HEK293 (cell line): ENCODE data around the gene ARID3A.

ENCODE experiments used
- CTCF ChIA-PET: fragments of 350-600 bp; formaldehyde crosslinking; extraction: SDS; loops from one replicate; lab custom pipeline; 2021; ENCODE audit warnings: antibody characterized with exemption; lab: Yijun Ruan, JAX
- POLR2A ChIA-PET: fragments of 300-600 bp; formaldehyde crosslinking; extraction: SDS; loops from one replicate; lab custom pipeline; 2020; ENCODE audit warnings: antibody characterized with exemption, inconsistent platforms; lab: Yijun Ruan, JAX
- H3K27ac ChIP-seq: fragments of 200-500 bp; sonication (Bioruptor generic); 2 replicates; pipeline ENCODE4 v1.5.1; 2014; ENCODE audit warnings: low read depth, low read length, control low read depth, inconsistent platforms; ENCODE audit errors: extremely low read depth
- H3K36me3 ChIP-seq, 2 experiments: fragments of 200-500 bp in 1 of 2; sonication (Bioruptor generic) in 1 of 2; 1 replicate in 1 of 2; 2 replicates in 1 of 2; pipeline ENCODE4 v1.5.1; 2014 to 2017; ENCODE audit warnings: inconsistent platforms in 2 of 2, low read length in 2 of 2; ENCODE audit not compliant: control insufficient read depth in 2 of 2, insufficient read depth in 1 of 2
- H3K4me1 ChIP-seq: fragments of 200-500 bp; sonication (Bioruptor generic); 2 replicates; pipeline ENCODE4 v1.5.1; 2014; ENCODE audit warnings: mild to moderate bottlenecking, low read length, inconsistent platforms; ENCODE audit not compliant: control insufficient read depth, insufficient read depth
- H3K4me3 ChIP-seq: 2 replicates; pipeline ENCODE4 v1.5.1; 2011; ENCODE audit warnings: low read depth, mild to moderate bottlenecking, control low read depth, low read length, moderate library complexity
- H3K9me3 ChIP-seq: fragments of 200-500 bp; sonication (Bioruptor generic); 2 replicates; pipeline ENCODE4 v1.5.1; 2014; ENCODE audit warnings: low read depth, low read length, inconsistent platforms; ENCODE audit not compliant: control insufficient read depth, insufficient read depth
- GLIS1 ChIP-seq: fragments of 450-650 bp; formaldehyde crosslinking; IDR thresholded peaks from 2 replicates; pipeline ENCODE4 v1.5.1; 2016; ENCODE audit warnings: missing biosample characterization, missing genetic modification characterization
- SP2 ChIP-seq: fragments of 450-650 bp; formaldehyde crosslinking; IDR thresholded peaks from 2 replicates; pipeline ENCODE4 v1.5.1; 2016; ENCODE audit warnings: missing biosample characterization, missing genetic modification characterization
- ZBTB20 ChIP-seq: fragments of 450-650 bp; formaldehyde crosslinking; IDR thresholded peaks from 2 replicates; pipeline ENCODE4 v1.5.1; 2016; ENCODE audit warnings: missing biosample characterization, missing genetic modification characterization
- ZNF155 ChIP-seq: fragments of 450-650 bp; formaldehyde crosslinking; IDR thresholded peaks from 2 replicates; pipeline ENCODE4 v1.5.1; 2016; ENCODE audit warnings: missing biosample characterization, missing genetic modification characterization
- ZNF221 ChIP-seq: fragments of 450-650 bp; formaldehyde crosslinking; IDR thresholded peaks from 2 replicates; pipeline ENCODE4 v1.5.1; 2017; ENCODE audit warnings: missing biosample characterization, missing genetic modification characterization, borderline replicate concordance
- ZNF280D ChIP-seq: fragments of 450-650 bp; formaldehyde crosslinking; IDR thresholded peaks from 2 replicates; pipeline ENCODE4 v1.5.1; 2016; ENCODE audit warnings: missing biosample characterization, missing genetic modification characterization
- ZNF341 ChIP-seq: fragments of 450-650 bp; formaldehyde crosslinking; IDR thresholded peaks from 2 replicates; pipeline ENCODE4; 2016; ENCODE audit warnings: low read depth, missing biosample characterization, missing genetic modification characterization
- ZNF366 ChIP-seq: fragments of 450-650 bp; formaldehyde crosslinking; conservative IDR thresholded peaks from 2 replicates; pipeline ENCODE4 v1.5.1; 2016; ENCODE audit warnings: missing biosample characterization, missing genetic modification characterization
- ZNF473 ChIP-seq: fragments of 450-650 bp; formaldehyde crosslinking; IDR thresholded peaks from 2 replicates; pipeline ENCODE4 v1.5.1; 2017; ENCODE audit warnings: missing biosample characterization, missing genetic modification characterization
- ZNF664 ChIP-seq: fragments of 450-650 bp; formaldehyde crosslinking; IDR thresholded peaks from 2 replicates; pipeline ENCODE4 v1.5.1; 2016; ENCODE audit warnings: missing biosample characterization, missing genetic modification characterization
- ZNF76 ChIP-seq: fragments of 450-650 bp; formaldehyde crosslinking; IDR thresholded peaks from 2 replicates; pipeline ENCODE4; 2016; ENCODE audit warnings: low read depth, missing biosample characterization, missing genetic modification characterization, borderline replicate concordance
- TF ChIP-seq, protein P1 (sequence below): fragments of 450-650 bp; formaldehyde crosslinking; IDR thresholded peaks from 2 replicates; pipeline ENCODE4; 2016; ENCODE audit warnings: missing biosample characterization, missing genetic modification characterization
- TF ChIP-seq, protein P2 (sequence below): fragments of 450-650 bp; formaldehyde crosslinking; IDR thresholded peaks from 2 replicates; pipeline ENCODE4 v1.5.1; 2016; ENCODE audit warnings: missing biosample characterization, missing genetic modification characterization
- TF ChIP-seq, protein P3 (sequence below): fragments of 450-650 bp; formaldehyde crosslinking; IDR thresholded peaks from 2 replicates; pipeline ENCODE4 v1.5.1; 2016; ENCODE audit warnings: missing biosample characterization, missing genetic modification characterization, borderline replicate concordance

ARID3A gene

GRCh38 chr19:988510-988909, 62.7 kb downstream of the ARID3A start:
- no peak overlapping the region for H3K4me3 ChIP-seq
- no peaks in the 10 kb centered on the region for H3K9me3 ChIP-seq
- POLR2A ChIA-PET: interaction anchor here (0.6 to 1.2 kb wide), 4 partner anchors 94 to 499 kb away, joined by 3 to 7 read pairs (median 6); no protein-coding TSS in a partner anchor
- peaks cover 2% of the 10 kb centered on the region; the same call in 1 of the 2 replicates for H3K4me1 ChIP-seq
- peaks cover 9 to 70% of the 10 kb centered on the region in 2 experiments; a peak in 2 of 3 replicates for H3K36me3 ChIP-seq
- no peak overlapping the region for H3K27ac ChIP-seq
- CTCF ChIA-PET: interaction anchor here (0.6 to 1.3 kb wide), 4 partner anchors 50 to 376 kb away, joined by 3 to 6 read pairs (median 3); no protein-coding TSS in a partner anchor
- TF ChIP-seq ZNF221 (tag by site-specific recombination): no peak
- no peak for TF ChIP-seq ZBTB20 (tag by site-specific recombination)
- TF ChIP-seq, protein P1, sequence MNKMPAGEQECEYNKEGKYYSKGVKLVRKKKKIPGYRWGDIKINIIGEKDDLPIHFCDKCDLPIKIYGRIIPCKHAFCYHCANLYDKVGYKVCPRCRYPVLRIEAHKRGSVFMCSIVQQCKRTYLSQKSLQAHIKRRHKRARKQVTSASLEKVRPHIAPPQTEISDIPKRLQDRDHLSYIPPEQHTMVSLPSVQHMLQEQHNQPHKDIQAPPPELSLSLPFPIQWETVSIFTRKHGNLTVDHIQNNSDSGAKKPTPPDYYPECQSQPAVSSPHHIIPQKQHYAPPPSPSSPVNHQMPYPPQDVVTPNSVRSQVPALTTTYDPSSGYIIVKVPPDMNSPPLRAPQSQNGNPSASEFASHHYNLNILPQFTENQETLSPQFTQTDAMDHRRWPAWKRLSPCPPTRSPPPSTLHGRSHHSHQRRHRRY: no peak
- TF ChIP-seq, protein P2, sequence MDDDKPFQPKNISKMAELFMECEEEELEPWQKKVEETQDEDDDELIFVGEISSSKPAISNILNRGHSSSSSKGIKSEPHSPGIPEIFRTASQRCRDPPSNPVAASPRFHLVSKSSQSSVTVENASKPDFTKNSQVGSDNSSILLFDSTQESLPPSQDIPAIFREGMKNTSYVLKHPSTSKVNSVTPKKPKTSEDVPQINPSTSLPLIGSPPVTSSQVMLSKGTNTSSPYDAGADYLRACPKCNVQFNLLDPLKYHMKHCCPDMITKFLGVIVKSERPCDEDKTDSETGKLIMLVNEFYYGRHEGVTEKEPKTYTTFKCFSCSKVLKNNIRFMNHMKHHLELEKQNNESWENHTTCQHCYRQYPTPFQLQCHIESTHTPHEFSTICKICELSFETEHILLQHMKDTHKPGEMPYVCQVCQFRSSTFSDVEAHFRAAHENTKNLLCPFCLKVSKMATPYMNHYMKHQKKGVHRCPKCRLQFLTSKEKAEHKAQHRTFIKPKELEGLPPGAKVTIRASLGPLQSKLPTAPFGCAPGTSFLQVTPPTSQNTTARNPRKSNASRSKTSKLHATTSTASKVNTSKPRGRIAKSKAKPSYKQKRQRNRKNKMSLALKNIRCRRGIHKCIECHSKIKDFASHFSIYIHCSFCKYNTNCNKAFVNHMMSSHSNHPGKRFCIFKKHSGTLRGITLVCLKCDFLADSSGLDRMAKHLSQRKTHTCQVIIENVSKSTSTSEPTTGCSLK (tag by site-specific recombination): no peak
- no peak for TF ChIP-seq ZNF664 (tag by site-specific recombination)
- TF ChIP-seq ZNF341 (tag by site-specific recombination): no peak
- no peak for TF ChIP-seq ZNF366 (tag by site-specific recombination)
- no peak for TF ChIP-seq ZNF473 (tag by site-specific recombination)
- no peak for TF ChIP-seq SP2 (tag by site-specific recombination)
- TF ChIP-seq ZNF155 (tag by site-specific recombination): no peak
- no peak for TF ChIP-seq ZNF280D
- TF ChIP-seq ZNF76 (tag by site-specific recombination): no peak
- TF ChIP-seq, protein P3, sequence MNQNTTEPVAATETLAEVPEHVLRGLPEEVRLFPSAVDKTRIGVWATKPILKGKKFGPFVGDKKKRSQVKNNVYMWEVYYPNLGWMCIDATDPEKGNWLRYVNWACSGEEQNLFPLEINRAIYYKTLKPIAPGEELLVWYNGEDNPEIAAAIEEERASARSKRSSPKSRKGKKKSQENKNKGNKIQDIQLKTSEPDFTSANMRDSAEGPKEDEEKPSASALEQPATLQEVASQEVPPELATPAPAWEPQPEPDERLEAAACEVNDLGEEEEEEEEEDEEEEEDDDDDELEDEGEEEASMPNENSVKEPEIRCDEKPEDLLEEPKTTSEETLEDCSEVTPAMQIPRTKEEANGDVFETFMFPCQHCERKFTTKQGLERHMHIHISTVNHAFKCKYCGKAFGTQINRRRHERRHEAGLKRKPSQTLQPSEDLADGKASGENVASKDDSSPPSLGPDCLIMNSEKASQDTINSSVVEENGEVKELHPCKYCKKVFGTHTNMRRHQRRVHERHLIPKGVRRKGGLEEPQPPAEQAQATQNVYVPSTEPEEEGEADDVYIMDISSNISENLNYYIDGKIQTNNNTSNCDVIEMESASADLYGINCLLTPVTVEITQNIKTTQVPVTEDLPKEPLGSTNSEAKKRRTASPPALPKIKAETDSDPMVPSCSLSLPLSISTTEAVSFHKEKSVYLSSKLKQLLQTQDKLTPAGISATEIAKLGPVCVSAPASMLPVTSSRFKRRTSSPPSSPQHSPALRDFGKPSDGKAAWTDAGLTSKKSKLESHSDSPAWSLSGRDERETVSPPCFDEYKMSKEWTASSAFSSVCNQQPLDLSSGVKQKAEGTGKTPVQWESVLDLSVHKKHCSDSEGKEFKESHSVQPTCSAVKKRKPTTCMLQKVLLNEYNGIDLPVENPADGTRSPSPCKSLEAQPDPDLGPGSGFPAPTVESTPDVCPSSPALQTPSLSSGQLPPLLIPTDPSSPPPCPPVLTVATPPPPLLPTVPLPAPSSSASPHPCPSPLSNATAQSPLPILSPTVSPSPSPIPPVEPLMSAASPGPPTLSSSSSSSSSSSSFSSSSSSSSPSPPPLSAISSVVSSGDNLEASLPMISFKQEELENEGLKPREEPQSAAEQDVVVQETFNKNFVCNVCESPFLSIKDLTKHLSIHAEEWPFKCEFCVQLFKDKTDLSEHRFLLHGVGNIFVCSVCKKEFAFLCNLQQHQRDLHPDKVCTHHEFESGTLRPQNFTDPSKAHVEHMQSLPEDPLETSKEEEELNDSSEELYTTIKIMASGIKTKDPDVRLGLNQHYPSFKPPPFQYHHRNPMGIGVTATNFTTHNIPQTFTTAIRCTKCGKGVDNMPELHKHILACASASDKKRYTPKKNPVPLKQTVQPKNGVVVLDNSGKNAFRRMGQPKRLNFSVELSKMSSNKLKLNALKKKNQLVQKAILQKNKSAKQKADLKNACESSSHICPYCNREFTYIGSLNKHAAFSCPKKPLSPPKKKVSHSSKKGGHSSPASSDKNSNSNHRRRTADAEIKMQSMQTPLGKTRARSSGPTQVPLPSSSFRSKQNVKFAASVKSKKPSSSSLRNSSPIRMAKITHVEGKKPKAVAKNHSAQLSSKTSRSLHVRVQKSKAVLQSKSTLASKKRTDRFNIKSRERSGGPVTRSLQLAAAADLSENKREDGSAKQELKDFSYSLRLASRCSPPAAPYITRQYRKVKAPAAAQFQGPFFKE (tag by site-specific recombination): no peak
- no peak for TF ChIP-seq GLIS1 (tag by site-specific recombination)
